ENCODE data around the gene GYS1. TPM values are rescaled to one million over a fixed set of nuclear protein-coding genes. Genes with fewer than 3 reads are reported as not detected.

Gene GYS1
- total and polyA plus RNA-seq, 4 donors = 21.5 to 61.9 (median 39.6) TPM

DNA sequence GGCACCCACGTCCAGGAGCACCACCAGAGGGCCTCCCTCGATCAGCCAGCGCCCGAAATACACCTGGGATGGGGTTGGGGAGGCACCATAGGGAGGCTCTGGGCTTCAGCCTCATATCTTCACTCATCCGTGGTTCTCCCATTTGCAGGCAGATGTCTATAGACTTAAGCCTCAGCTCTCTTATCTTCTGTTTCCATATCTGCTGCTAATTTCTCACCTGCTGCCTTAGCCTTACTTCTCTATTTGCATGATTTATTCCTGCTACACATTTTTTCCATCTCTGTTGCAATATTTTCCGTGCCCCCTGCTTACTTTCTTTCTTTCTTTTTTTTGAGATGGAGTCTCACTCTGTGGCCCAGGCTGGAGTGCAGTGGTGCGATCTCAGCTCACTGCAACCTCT lies 5.8 kb downstream of the GYS1 start:
- Histone ChIP-seq H3K4me1 (ENCODE audit: control insufficient read depth in 1 of 2, insufficient read depth in 2 of 2, low read length in 2 of 2) (no peaks in the 10 kb centered on the region), H3K27ac (ENCODE audit: low read depth in 1 of 2, low read length in 2 of 2) (no peak overlapping the region), H3K27me3 (ENCODE audit: control insufficient read depth in 1 of 2, insufficient read depth in 2 of 2, low read length in 1 of 2) (no peaks in the 10 kb centered on the region), H3K36me3 (ENCODE audit: control insufficient read depth in 1 of 2, insufficient read depth in 2 of 2, low read length in 1 of 2) (peaks cover 0 to 4% of the 10 kb centered on the region in 2 donors), H3K9me3 (ENCODE audit: control insufficient read depth, low read length) (no peaks in the 10 kb centered on the region), H3K4me3 (ENCODE audit: low read length in 2 of 2) (no peak overlapping the region)
- DNase-seq (no peak), ATAC-seq (ENCODE audit: low FRiP score) (no peak)
- intact Hi-C loops (cut with DNase I) = no loop called here
- 89 to 90% methylated on average over 3 to 7 of the region's 7 CpGs for WGBS, 2 donors

GRCh38 chr19:48986211-48986610 lies 6.9 kb downstream of the GYS1 start:
- ATAC-seq (ENCODE audit: low FRiP score) = no peak
- H3K4me3 ChIP-seq (ENCODE audit: low read length in 2 of 2) = no peak overlapping the region
- intact Hi-C loops (cut with DNase I) = no loop called here

GRCh38 chr19:48985711-48986110 lies 7.4 kb downstream of the GYS1 start:
- Histone ChIP-seq H3K4me1 (ENCODE audit: control insufficient read depth in 1 of 2, insufficient read depth in 2 of 2, low read length in 2 of 2) (no peaks in the 10 kb centered on the region), H3K27ac (ENCODE audit: low read depth in 1 of 2, low read length in 2 of 2) (no peak overlapping the region), H3K27me3 (ENCODE audit: control insufficient read depth in 1 of 2, insufficient read depth in 2 of 2, low read length in 1 of 2) (no peaks in the 10 kb centered on the region), H3K4me3 (ENCODE audit: low read length in 2 of 2) (no peak overlapping the region), H3K9me3 (ENCODE audit: control insufficient read depth, low read length) (no peaks in the 10 kb centered on the region), H3K36me3 (ENCODE audit: control insufficient read depth in 1 of 2, insufficient read depth in 2 of 2, low read length in 1 of 2) (peaks cover 0 to 6% of the 10 kb centered on the region in 2 donors)
- WGBS, 2 donors = 92 to 93% methylated on average over 13 of the region's 13 CpGs
- ATAC-seq (ENCODE audit: low FRiP score) (no peak), DNase-seq (no peak)
- intact Hi-C loops (cut with DNase I) = no loop called here

More at GRCh38 chr19:48986211-48986610, 6.9 kb downstream of the GYS1 start:
- Histone ChIP-seq H3K4me1 (ENCODE audit: control insufficient read depth in 1 of 2, insufficient read depth in 2 of 2, low read length in 2 of 2) (no peaks in the 10 kb centered on the region), H3K36me3 (ENCODE audit: control insufficient read depth in 1 of 2, insufficient read depth in 2 of 2, low read length in 1 of 2) (peaks cover 0 to 6% of the 10 kb centered on the region in 2 donors), H3K27ac (ENCODE audit: low read depth in 1 of 2, low read length in 2 of 2) (no peak overlapping the region), H3K27me3 (ENCODE audit: control insufficient read depth in 1 of 2, insufficient read depth in 2 of 2, low read length in 1 of 2) (no peaks in the 10 kb centered on the region), H3K9me3 (ENCODE audit: control insufficient read depth, low read length) (no peaks in the 10 kb centered on the region)
- no peak for DNase-seq
- 90 to 95% methylated on average over 3 of the region's 3 CpGs for WGBS, 2 donors

DNA sequence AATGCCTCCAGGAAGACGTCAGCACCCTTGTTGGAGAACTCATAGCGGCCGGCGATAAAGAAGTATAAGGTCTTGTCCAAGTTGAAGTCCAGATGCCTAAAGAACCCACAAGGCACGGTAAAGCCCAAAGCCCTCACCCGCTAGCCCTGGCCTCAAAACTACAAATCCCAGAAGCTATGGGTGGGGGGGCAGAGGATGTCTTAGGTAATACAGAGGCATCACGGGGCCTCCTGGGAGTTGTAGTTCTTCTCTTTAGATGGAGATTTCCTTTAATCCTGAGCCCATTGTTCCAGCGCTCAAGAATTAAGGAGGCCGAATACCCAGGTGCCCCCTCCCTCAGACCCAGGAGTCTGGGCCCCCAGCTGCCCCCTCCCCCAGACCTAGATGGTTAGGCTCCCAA lies 10.8 kb downstream of the GYS1 start:
- DNase-seq (no peak), ATAC-seq (ENCODE audit: low FRiP score) (no peak)
- Histone ChIP-seq H3K4me1 (ENCODE audit: control insufficient read depth in 1 of 2, insufficient read depth in 2 of 2, low read length in 2 of 2) (no peaks in the 10 kb centered on the region), H3K27ac (ENCODE audit: low read depth in 1 of 2, low read length in 2 of 2) (no peak overlapping the region), H3K9me3 (ENCODE audit: control insufficient read depth, low read length) (no peaks in the 10 kb centered on the region), H3K36me3 (ENCODE audit: control insufficient read depth in 1 of 2, insufficient read depth in 2 of 2, low read length in 1 of 2) (peaks cover 0 to 2% of the 10 kb centered on the region in 2 donors), H3K27me3 (ENCODE audit: control insufficient read depth in 1 of 2, insufficient read depth in 2 of 2, low read length in 1 of 2) (no peaks in the 10 kb centered on the region), H3K4me3 (ENCODE audit: low read length in 2 of 2) (no peak overlapping the region)
- intact Hi-C loops (cut with DNase I) = no loop called here
- WGBS, 2 donors = 94% methylated on average over 9 of the region's 9 CpGs

- 62 to 69% methylated on average over 2 of the region's 2 CpGs for WGBS, 2 donors
- H3K9me3 ChIP-seq (ENCODE audit: control insufficient read depth, low read length) = no peaks in the 10 kb centered on the region
- ATAC-seq (ENCODE audit: low FRiP score) = no peak
- no peaks in the 10 kb centered on the region for H3K27me3 ChIP-seq (ENCODE audit: control insufficient read depth in 1 of 2, insufficient read depth in 2 of 2, low read length in 1 of 2)
- H3K4me3 ChIP-seq (ENCODE audit: low read length in 2 of 2) = no peak overlapping the region
- no peak for DNase-seq
- no peaks in the 10 kb centered on the region for H3K4me1 ChIP-seq (ENCODE audit: control insufficient read depth in 1 of 2, insufficient read depth in 2 of 2, low read length in 2 of 2)
- H3K27ac ChIP-seq (ENCODE audit: low read depth in 1 of 2, low read length in 2 of 2) = no peak overlapping the region
- peaks cover 0 to 6% of the 10 kb centered on the region in 2 donors for H3K36me3 ChIP-seq (ENCODE audit: control insufficient read depth in 1 of 2, insufficient read depth in 2 of 2, low read length in 1 of 2)
- intact Hi-C loops (cut with DNase I) = loop anchor here in 1 of 2 donors (10.0 kb wide), 1 partner anchor 332 kb away; the partner anchor contains the start of gene CA11
Observed at GRCh38 chr19:48977061-48977460, 16.0 kb downstream of the GYS1 start.

DNA sequence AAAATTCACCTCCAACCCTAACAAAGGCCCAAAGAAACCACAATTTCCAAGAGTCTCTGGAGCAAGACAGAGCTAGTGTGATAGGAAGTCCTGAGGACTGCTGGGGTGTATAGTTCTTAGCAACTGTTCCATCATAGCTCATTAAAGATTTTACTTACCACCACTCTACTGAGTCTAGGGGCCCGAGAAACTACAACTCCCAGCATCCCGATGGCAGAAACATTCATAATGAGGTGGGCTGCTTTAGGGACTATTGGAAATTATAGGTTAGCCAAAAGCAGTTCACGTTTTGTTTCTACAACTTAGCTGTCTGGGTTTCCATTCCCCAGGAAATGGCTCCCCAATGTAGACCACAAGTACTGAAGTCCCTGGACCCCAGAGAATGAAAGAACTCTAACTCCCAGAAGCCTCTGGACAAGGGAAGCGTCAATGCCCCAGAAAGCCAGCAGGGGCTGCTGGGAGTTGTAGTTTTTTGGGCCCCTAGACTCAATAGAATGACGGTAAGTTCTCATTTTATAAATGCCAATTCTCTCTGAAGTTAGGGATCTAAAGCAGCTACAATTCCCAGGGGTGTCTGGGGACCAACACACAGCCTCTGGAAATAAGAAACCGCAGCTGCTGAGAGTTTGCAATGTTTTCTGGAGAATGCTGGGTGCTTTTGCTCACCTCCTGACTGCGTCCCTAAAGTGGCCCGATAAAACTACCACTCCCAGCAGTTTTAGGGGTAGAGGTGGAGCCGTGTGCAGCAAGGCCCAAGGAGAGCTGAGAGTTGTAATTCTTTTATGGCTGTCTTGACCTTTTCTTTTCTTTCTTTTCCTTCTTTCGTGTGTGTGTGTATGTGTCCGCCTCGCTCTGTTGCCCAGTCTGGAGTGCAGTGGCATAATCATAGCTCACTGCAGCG lies 16.9 kb downstream of the GYS1 start:
- Histone ChIP-seq H3K9me3 (ENCODE audit: control insufficient read depth, low read length) (no peaks in the 10 kb centered on the region), H3K27me3 (ENCODE audit: control insufficient read depth in 1 of 2, insufficient read depth in 2 of 2, low read length in 1 of 2) (no peaks in the 10 kb centered on the region), H3K27ac (ENCODE audit: low read depth in 1 of 2, low read length in 2 of 2) (no peak overlapping the region), H3K36me3 (ENCODE audit: control insufficient read depth in 1 of 2, insufficient read depth in 2 of 2, low read length in 1 of 2) (peaks cover 0 to 4% of the 10 kb centered on the region in 2 donors), H3K4me3 (ENCODE audit: low read length in 2 of 2) (no peak overlapping the region), H3K4me1 (ENCODE audit: control insufficient read depth in 1 of 2, insufficient read depth in 2 of 2, low read length in 2 of 2) (no peaks in the 10 kb centered on the region)
- DNase-seq (no peak), ATAC-seq (ENCODE audit: low FRiP score) (no peak)
- 79 to 83% methylated on average over 13 of the region's 13 CpGs for WGBS, 2 donors
- intact Hi-C loops (cut with DNase I) = loop anchor here in 1 of 2 donors (10.0 kb wide), 1 partner anchor 331 kb away; the partner anchor contains the start of gene CA11

DNA sequence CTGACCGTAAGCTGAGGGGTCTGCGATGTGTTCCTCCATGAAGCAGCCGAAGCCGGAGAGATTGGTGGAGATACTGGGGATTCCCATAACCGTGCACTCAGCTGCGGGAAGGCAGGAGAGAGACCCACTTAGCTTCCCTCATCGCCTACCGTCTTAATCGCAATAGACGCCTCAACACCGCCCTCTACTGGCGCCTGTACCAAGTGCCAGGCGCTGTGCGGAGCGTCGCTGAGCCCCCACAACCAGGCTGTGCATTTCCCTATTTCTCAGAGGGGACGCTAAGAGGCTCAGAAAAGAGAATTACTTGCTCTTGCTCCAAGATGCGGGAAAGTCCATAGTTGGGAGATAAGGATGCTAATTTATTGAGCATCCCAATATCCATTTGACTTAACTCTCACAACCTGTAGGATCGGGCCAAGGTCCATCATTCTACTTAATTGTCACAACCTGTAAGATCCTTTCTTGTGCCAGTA lies 22.1 kb downstream of the GYS1 start:
- no peaks in the 10 kb centered on the region for H3K4me1 ChIP-seq (ENCODE audit: control insufficient read depth in 1 of 2, insufficient read depth in 2 of 2, low read length in 2 of 2)
- DNase-seq (peak; percentile 91 to 96), ATAC-seq (ENCODE audit: low FRiP score) (peak; percentile 66)
- no peaks in the 10 kb centered on the region for H3K27me3 ChIP-seq (ENCODE audit: control insufficient read depth in 1 of 2, insufficient read depth in 2 of 2, low read length in 1 of 2)
- H3K27ac ChIP-seq (ENCODE audit: low read depth in 1 of 2, low read length in 2 of 2) = peak overlapping the region in 1 of 2 donors; percentile 32
- H3K9me3 ChIP-seq (ENCODE audit: control insufficient read depth, low read length) = no peaks in the 10 kb centered on the region
- intact Hi-C loops (cut with DNase I) = loop anchor here (5.0 to 10.0 kb wide), 3 partner anchors 69 to 326 kb away; partner anchors contain the start of genes CA11 (in 1 of the 2) and NUCB1 (in 1 of the 2)
- peaks cover 0 to 4% of the 10 kb centered on the region in 2 donors for H3K36me3 ChIP-seq (ENCODE audit: control insufficient read depth in 1 of 2, insufficient read depth in 2 of 2, low read length in 1 of 2)
- H3K4me3 ChIP-seq (ENCODE audit: low read length in 2 of 2) = no peak overlapping the region
- 22 to 23% methylated on average over 19 of the region's 19 CpGs for WGBS, 2 donors

GRCh38 chr19:48970139-48970766 lies 22.9 kb downstream of the GYS1 start:
- H3K27ac ChIP-seq (ENCODE audit: low read depth in 1 of 2, low read length in 2 of 2) = no peak overlapping the region
- 80 to 84% methylated on average over 23 of the region's 23 CpGs for WGBS, 2 donors
- H3K36me3 ChIP-seq (ENCODE audit: control insufficient read depth in 1 of 2, insufficient read depth in 2 of 2, low read length in 1 of 2) = peaks cover 0 to 4% of the 10 kb centered on the region in 2 donors
- no peaks in the 10 kb centered on the region for H3K9me3 ChIP-seq (ENCODE audit: control insufficient read depth, low read length)
- no peaks in the 10 kb centered on the region for H3K4me1 ChIP-seq (ENCODE audit: control insufficient read depth in 1 of 2, insufficient read depth in 2 of 2, low read length in 2 of 2)
- intact Hi-C loops (cut with DNase I) = loop anchor here (5.0 to 10.0 kb wide), 3 partner anchors 68 to 325 kb away; partner anchors contain the start of genes CA11 (in 1 of the 2) and NUCB1 (in 1 of the 2)
- ATAC-seq (ENCODE audit: low FRiP score) = no peak
- H3K27me3 ChIP-seq (ENCODE audit: control insufficient read depth in 1 of 2, insufficient read depth in 2 of 2, low read length in 1 of 2) = no peaks in the 10 kb centered on the region
- no peak overlapping the region for H3K4me3 ChIP-seq (ENCODE audit: low read length in 2 of 2)
- DNase-seq = no peak

Measured in aorta (tissue), 5 donors.